Measurements from ENCODE around the gene TNS1. TPM values are rescaled to one million over a fixed set of nuclear protein-coding genes. Genes with fewer than 3 reads are reported as not detected.

The TNS1 gene
- total and polyA plus RNA-seq, 7 experiments from 2014 or later, result 0.50 to 5.0 (median 0.81) TPM; not detected in 2

GRCh38 chr2:217838409-217838831, 164.4 kb downstream of the TNS1 start:
- peaks cover 0 to 6% (median 0%) of the 10 kb centered on the region in 5 donors for H3K27me3 Mint-ChIP-seq

DNA sequence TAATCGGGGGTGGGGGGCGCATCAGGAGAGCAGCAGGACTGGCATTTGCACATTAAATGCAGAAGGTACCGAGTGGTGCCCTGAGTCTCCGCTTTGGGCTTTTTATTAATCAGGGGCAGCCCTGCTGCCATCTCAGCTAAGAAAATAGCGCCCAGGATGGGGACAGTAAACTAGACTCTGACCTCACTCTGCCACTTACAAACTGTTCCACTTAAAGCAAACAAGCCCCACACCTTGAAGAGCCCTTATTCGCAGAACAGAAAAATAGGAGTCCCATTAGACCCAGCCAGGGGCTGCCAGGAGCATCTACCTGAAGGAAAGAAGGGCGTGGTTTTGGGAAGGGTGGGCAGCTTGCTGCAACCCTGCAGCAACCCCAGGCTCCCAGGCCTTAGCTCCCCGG, 165.3 kb downstream of the TNS1 start:
- Histone ChIP-seq H3K27ac (ENCODE audit: low read depth, low read length) (no peak overlapping the region), H3K4me1 (ENCODE audit: control insufficient read depth in 2 of 2, insufficient read depth in 2 of 2, low read length in 2 of 2) (no peaks in the 10 kb centered on the region), H3K4me3 (ENCODE audit: low read length) (no peak overlapping the region), H3K9me3 (ENCODE audit: control insufficient read depth in 2 of 3, low read length in 3 of 3) (no peaks in the 10 kb centered on the region), H3K27me3 (ENCODE audit: control insufficient read depth in 2 of 2, insufficient read depth in 2 of 2, low read length in 2 of 2) (no peaks in the 10 kb centered on the region), H3K36me3 (ENCODE audit: control insufficient read depth in 2 of 3, insufficient read depth in 3 of 3, low read length in 3 of 3) (no peaks in the 10 kb centered on the region)
- Mint-ChIP-seq H3K4me3 (no peak overlapping the region), H3K27me3 (peaks cover 0 to 6% (median 0%) of the 10 kb centered on the region in 5 donors), H3K36me3 (no peaks in the 10 kb centered on the region), H3K4me1 (no peaks in the 10 kb centered on the region), H3K27ac (no peak overlapping the region), H3K9me3 (no peaks in the 10 kb centered on the region)
- ATAC-seq (no peak), DNase-seq (no peak)
- intact Hi-C loops (cut with micrococcal nuclease), result no loop called here
- ChIA-PET POLR2A (no interaction called here), CTCF (no interaction called here)

More at GRCh38 chr2:217838409-217838831, 164.4 kb downstream of the TNS1 start:
- Mint-ChIP-seq H3K4me3 (no peak overlapping the region), H3K4me1 (no peaks in the 10 kb centered on the region), H3K36me3 (no peaks in the 10 kb centered on the region), H3K27ac (no peak overlapping the region), H3K9me3 (no peaks in the 10 kb centered on the region)
- ATAC-seq, result no peak
- CTCF ChIA-PET, result no interaction called here
- no peak for DNase-seq
- intact Hi-C loops (cut with micrococcal nuclease), result no loop called here
- no peaks in the 10 kb centered on the region for H3K27me3 ChIP-seq (ENCODE audit: control insufficient read depth in 2 of 2, insufficient read depth in 2 of 2, low read length in 2 of 2)
- no peaks in the 10 kb centered on the region for H3K4me1 ChIP-seq (ENCODE audit: control insufficient read depth in 2 of 2, insufficient read depth in 2 of 2, low read length in 2 of 2)
- H3K36me3 ChIP-seq (ENCODE audit: control insufficient read depth in 2 of 3, insufficient read depth in 3 of 3, low read length in 3 of 3), result no peaks in the 10 kb centered on the region
- H3K4me3 ChIP-seq (ENCODE audit: low read length), result no peak overlapping the region
- no peak overlapping the region for H3K27ac ChIP-seq (ENCODE audit: low read depth, low read length)
- no peaks in the 10 kb centered on the region for H3K9me3 ChIP-seq (ENCODE audit: control insufficient read depth in 2 of 3, low read length in 3 of 3)
- POLR2A ChIA-PET, result no interaction called here

- H3K36me3 ChIP-seq (ENCODE audit: control insufficient read depth in 2 of 3, insufficient read depth in 3 of 3, low read length in 3 of 3), result no peaks in the 10 kb centered on the region
- ATAC-seq (no peak), DNase-seq (no peak)
- no peak overlapping the region for H3K4me3 Mint-ChIP-seq
- peak overlapping the region in 1 of 9 donors; percentile 7 for H3K27ac Mint-ChIP-seq
- ChIA-PET CTCF (no interaction called here), POLR2A (no interaction called here)
- no peaks in the 10 kb centered on the region for H3K9me3 ChIP-seq (ENCODE audit: control insufficient read depth in 2 of 3, low read length in 3 of 3)
- no peak overlapping the region for H3K4me3 ChIP-seq (ENCODE audit: low read length)
- H3K9me3 Mint-ChIP-seq, result no peaks in the 10 kb centered on the region
- no peaks in the 10 kb centered on the region for H3K4me1 Mint-ChIP-seq
- peaks cover 0 to 6% (median 0%) of the 10 kb centered on the region in 5 donors for H3K27me3 Mint-ChIP-seq
- intact Hi-C loops (cut with micrococcal nuclease), result no loop called here
- H3K27me3 ChIP-seq (ENCODE audit: control insufficient read depth in 2 of 2, insufficient read depth in 2 of 2, low read length in 2 of 2), result no peaks in the 10 kb centered on the region
- no peaks in the 10 kb centered on the region for H3K36me3 Mint-ChIP-seq
- no peak overlapping the region for H3K27ac ChIP-seq (ENCODE audit: low read depth, low read length)
- H3K4me1 ChIP-seq (ENCODE audit: control insufficient read depth in 2 of 2, insufficient read depth in 2 of 2, low read length in 2 of 2), result no peaks in the 10 kb centered on the region
These were observed 165.8 kb downstream of the TNS1 start for GRCh38 chr2:217836901-217837491.

- no peaks in the 10 kb centered on the region for H3K4me1 ChIP-seq (ENCODE audit: control insufficient read depth in 2 of 2, insufficient read depth in 2 of 2, low read length in 2 of 2)
- ATAC-seq (no peak), DNase-seq (no peak)
- no peak overlapping the region for H3K27ac ChIP-seq (ENCODE audit: low read depth, low read length)
- CTCF ChIA-PET, result no interaction called here
- H3K9me3 Mint-ChIP-seq, result no peaks in the 10 kb centered on the region
- no peaks in the 10 kb centered on the region for H3K9me3 ChIP-seq (ENCODE audit: control insufficient read depth in 2 of 3, low read length in 3 of 3)
- intact Hi-C loops (cut with micrococcal nuclease), result no loop called here
- no peaks in the 10 kb centered on the region for H3K27me3 ChIP-seq (ENCODE audit: control insufficient read depth in 2 of 2, insufficient read depth in 2 of 2, low read length in 2 of 2)
- peaks cover 0 to 6% (median 0%) of the 10 kb centered on the region in 5 donors for H3K27me3 Mint-ChIP-seq
- no peaks in the 10 kb centered on the region for H3K36me3 ChIP-seq (ENCODE audit: control insufficient read depth in 2 of 3, insufficient read depth in 3 of 3, low read length in 3 of 3)
- H3K27ac Mint-ChIP-seq, result no peak overlapping the region
- POLR2A ChIA-PET, result no interaction called here
- no peak overlapping the region for H3K4me3 ChIP-seq (ENCODE audit: low read length)
- no peak overlapping the region for H3K4me3 Mint-ChIP-seq
- H3K36me3 Mint-ChIP-seq, result no peaks in the 10 kb centered on the region
- no peaks in the 10 kb centered on the region for H3K4me1 Mint-ChIP-seq
These were observed 166.6 kb downstream of the TNS1 start for GRCh38 chr2:217835931-217836891.

- CTCF ChIA-PET, result no interaction called here
- ATAC-seq, result no peak
- intact Hi-C loops (cut with micrococcal nuclease), result no loop called here
- no peaks in the 10 kb centered on the region for H3K4me1 Mint-ChIP-seq
- DNase-seq, result no peak
- Histone ChIP-seq H3K27ac (ENCODE audit: low read depth, low read length) (no peak overlapping the region), H3K4me1 (ENCODE audit: control insufficient read depth in 2 of 2, insufficient read depth in 2 of 2, low read length in 2 of 2) (no peaks in the 10 kb centered on the region), H3K9me3 (ENCODE audit: control insufficient read depth in 2 of 3, low read length in 3 of 3) (no peaks in the 10 kb centered on the region), H3K36me3 (ENCODE audit: control insufficient read depth in 2 of 3, insufficient read depth in 3 of 3, low read length in 3 of 3) (no peaks in the 10 kb centered on the region), H3K4me3 (ENCODE audit: low read length) (no peak overlapping the region), H3K27me3 (ENCODE audit: control insufficient read depth in 2 of 2, insufficient read depth in 2 of 2, low read length in 2 of 2) (no peaks in the 10 kb centered on the region)
- no peak overlapping the region for H3K27ac Mint-ChIP-seq
- H3K27me3 Mint-ChIP-seq, result peaks cover 0 to 6% (median 0%) of the 10 kb centered on the region in 5 donors
- POLR2A ChIA-PET, result interaction anchor here (1.2 kb wide), 1 partner anchor 43 kb away, joined by 3 read pairs; no protein-coding TSS in a partner anchor
- no peaks in the 10 kb centered on the region for H3K9me3 Mint-ChIP-seq
- no peak overlapping the region for H3K4me3 Mint-ChIP-seq
- H3K36me3 Mint-ChIP-seq, result no peaks in the 10 kb centered on the region
These were observed 167.9 kb downstream of the TNS1 start for GRCh38 chr2:217834744-217835513.

- DNase-seq (no peak), ATAC-seq (peak; percentile 31)
- POLR2A ChIA-PET, result no interaction called here
- H3K36me3 Mint-ChIP-seq, result no peaks in the 10 kb centered on the region
- no peak overlapping the region for H3K27ac ChIP-seq (ENCODE audit: low read depth, low read length)
- H3K4me3 Mint-ChIP-seq, result no peak overlapping the region
- intact Hi-C loops (cut with micrococcal nuclease), result no loop called here
- H3K27me3 Mint-ChIP-seq, result peaks cover 0 to 11% (median 4%) of the 10 kb centered on the region in 5 donors
- no peaks in the 10 kb centered on the region for H3K27me3 ChIP-seq (ENCODE audit: control insufficient read depth in 2 of 2, insufficient read depth in 2 of 2, low read length in 2 of 2)
- H3K4me3 ChIP-seq (ENCODE audit: low read length), result no peak overlapping the region
- no peaks in the 10 kb centered on the region for H3K9me3 ChIP-seq (ENCODE audit: control insufficient read depth in 2 of 3, low read length in 3 of 3)
- CTCF ChIA-PET, result no interaction called here
- no peaks in the 10 kb centered on the region for H3K4me1 Mint-ChIP-seq
- H3K36me3 ChIP-seq (ENCODE audit: control insufficient read depth in 2 of 3, insufficient read depth in 3 of 3, low read length in 3 of 3), result no peaks in the 10 kb centered on the region
- H3K9me3 Mint-ChIP-seq, result no peaks in the 10 kb centered on the region
- H3K27ac Mint-ChIP-seq, result no peak overlapping the region
- no peaks in the 10 kb centered on the region for H3K4me1 ChIP-seq (ENCODE audit: control insufficient read depth in 2 of 2, insufficient read depth in 2 of 2, low read length in 2 of 2)
These were observed 168.7 kb downstream of the TNS1 start for GRCh38 chr2:217834057-217834620.
